Activated T-helper 17 cell treated with anti-CD3 and anti-CD28 coated beads, Interleukin-2, amount 50 U/mL, for 72 hours (primary cell): ENCODE measurements around the gene MRTO4. TPM values are rescaled to one million over a fixed set of nuclear protein-coding genes. Genes with fewer than 3 reads are reported as not detected.
A peak's percentile ranks its signal among the peaks of the same experiment; 100 is the strongest.
"Not testable (repeated sequence)": the region's sequence is repeated elsewhere in the genome, so short reads cannot be mapped to it uniquely, and the experiment has no call there.

ENCODE experiments used
- ATAC-seq: fragments of 150-1000 bp; cut with Tn5 transposase; replicated peaks from 2 replicates; pipeline ENCODE4 v1.10.0; 2021; ENCODE audit warnings: mild to moderate bottlenecking, moderate library complexity
- H3K27ac Mint-ChIP-seq: one replicate; pipeline ENCODE4 v1.8.0; 2022; ENCODE audit warnings: mixed read lengths
- H3K27me3 Mint-ChIP-seq: one replicate; pipeline ENCODE4 v1.8.0; 2022; ENCODE audit warnings: mixed read lengths
- H3K36me3 Mint-ChIP-seq: one replicate; pipeline ENCODE4 v1.8.0; 2022; ENCODE audit warnings: low read depth, mild to moderate bottlenecking, mixed read lengths
- H3K4me1 Mint-ChIP-seq: one replicate; pipeline ENCODE4 v1.8.0; 2022; ENCODE audit warnings: mixed read lengths
- H3K4me3 Mint-ChIP-seq: one replicate; pipeline ENCODE4 v1.8.0; 2022; ENCODE audit warnings: mild to moderate bottlenecking, mixed read lengths
- H3K9me3 Mint-ChIP-seq: one replicate; pipeline ENCODE4 v1.8.0; 2022; ENCODE audit warnings: mixed read lengths
- total RNA-seq, 2 donors: library from RNA; stranded (reverse); gene quantifications; one replicate each; pipeline ENCODE4 v1.2.3, GENCODE V29; 2022

The MRTO4 gene
- total RNA-seq, 2 donors from 2014 or later = 59.3 to 113 TPM

GRCh38 chr1:19273106-19273843 lies 21.7 kb downstream of the MRTO4 start:
- Mint-ChIP-seq H3K27me3 (peaks cover 11% of the 10 kb centered on the region), H3K4me1 (no peaks in the 10 kb centered on the region), H3K9me3 (peaks cover 3% of the 10 kb centered on the region), H3K27ac (no peak overlapping the region), H3K36me3 (peaks cover 6% of the 10 kb centered on the region), H3K4me3 (no peak overlapping the region)
- no peak for ATAC-seq

- H3K4me3 Mint-ChIP-seq, H3K36me3 Mint-ChIP-seq, H3K27ac Mint-ChIP-seq, H3K9me3 Mint-ChIP-seq, H3K4me1 Mint-ChIP-seq: not testable (repeated sequence)
- peak; percentile 21 for ATAC-seq
- H3K27me3 Mint-ChIP-seq = peaks cover 11% of the 10 kb centered on the region
Measured at GRCh38 chr1:19273844-19274531, 22.4 kb downstream of the MRTO4 start.

GRCh38 chr1:19274636-19275035 lies 23.0 kb downstream of the MRTO4 start:
- Mint-ChIP-seq H3K4me1 (no peaks in the 10 kb centered on the region), H3K27ac (no peak overlapping the region), H3K27me3 (peaks cover 11% of the 10 kb centered on the region), H3K9me3 (peaks cover 3% of the 10 kb centered on the region), H3K36me3 (peaks cover 6% of the 10 kb centered on the region), H3K4me3 (no peak overlapping the region)
- no peak for ATAC-seq

- H3K4me3 Mint-ChIP-seq = no peak overlapping the region
- H3K9me3 Mint-ChIP-seq = no peaks in the 10 kb centered on the region
- no peaks in the 10 kb centered on the region for H3K4me1 Mint-ChIP-seq
- no peaks in the 10 kb centered on the region for H3K36me3 Mint-ChIP-seq
- H3K27ac Mint-ChIP-seq = no peak overlapping the region
- H3K27me3 Mint-ChIP-seq = peaks cover 4% of the 10 kb centered on the region
- no peak for ATAC-seq
Measured at GRCh38 chr1:19283891-19284290, 32.3 kb downstream of the MRTO4 start.

- Mint-ChIP-seq H3K9me3 (no peaks in the 10 kb centered on the region), H3K27me3 (peaks cover 10% of the 10 kb centered on the region), H3K36me3 (no peaks in the 10 kb centered on the region), H3K4me1 (no peaks in the 10 kb centered on the region), H3K4me3 (no peak overlapping the region), H3K27ac (peak overlapping the region; percentile 22)
- ATAC-seq = no peak
Measured at GRCh38 chr1:19284881-19285280, 33.3 kb downstream of the MRTO4 start.

GRCh38 chr1:19285366-19285765 lies 33.8 kb downstream of the MRTO4 start:
- Mint-ChIP-seq H3K27ac (peak overlapping the region; percentile 22), H3K27me3 (peaks cover 10% of the 10 kb centered on the region)
- H3K9me3 Mint-ChIP-seq, H3K36me3 Mint-ChIP-seq, H3K4me1 Mint-ChIP-seq, H3K4me3 Mint-ChIP-seq, ATAC-seq: not testable (repeated sequence)

- H3K4me3 Mint-ChIP-seq, H3K27ac Mint-ChIP-seq, ATAC-seq, H3K36me3 Mint-ChIP-seq, H3K9me3 Mint-ChIP-seq, H3K4me1 Mint-ChIP-seq: not testable (repeated sequence)
- H3K27me3 Mint-ChIP-seq = peaks cover 10% of the 10 kb centered on the region
Measured at GRCh38 chr1:19285807-19286206, 34.2 kb downstream of the MRTO4 start.

- Mint-ChIP-seq H3K36me3 (no peaks in the 10 kb centered on the region), H3K4me1 (no peaks in the 10 kb centered on the region), H3K4me3 (peak overlapping the region; percentile 68), H3K27ac (no peak overlapping the region), H3K9me3 (no peaks in the 10 kb centered on the region), H3K27me3 (peaks cover 10% of the 10 kb centered on the region)
- no peak for ATAC-seq
Measured at GRCh38 chr1:19287436-19288185, 36.0 kb downstream of the MRTO4 start.

- H3K36me3 Mint-ChIP-seq, H3K4me1 Mint-ChIP-seq, H3K9me3 Mint-ChIP-seq, H3K27ac Mint-ChIP-seq: not testable (repeated sequence)
- peak; percentile 98 for ATAC-seq
- Mint-ChIP-seq H3K4me3 (peak within 1 kb of the TSS; percentile 68), H3K27me3 (peaks cover 10% of the 10 kb centered on the region)
Measured at GRCh38 chr1:19288324-19289241, 37.0 kb downstream of the MRTO4 start, which contains the start of gene AKR7A3. Gene AKR7A3, minus strand, starts transcription at chr1:19288770. Its CDS starts 61 bp downstream, at chr1:19288709.

GRCh38 chr1:19289244-19289643 lies 37.6 kb downstream of the MRTO4 start:
- H3K4me3 Mint-ChIP-seq = peak overlapping the region; percentile 66
- no peaks in the 10 kb centered on the region for H3K4me1 Mint-ChIP-seq
- peaks cover 3% of the 10 kb centered on the region for H3K9me3 Mint-ChIP-seq

GRCh38 chr1:19294638-19295037 lies 43.0 kb downstream of the MRTO4 start:
- Mint-ChIP-seq H3K27me3 (peaks cover 1% of the 10 kb centered on the region), H3K4me3 (no peak overlapping the region), H3K27ac (no peak overlapping the region), H3K36me3 (no peaks in the 10 kb centered on the region), H3K9me3 (peaks cover 16% of the 10 kb centered on the region), H3K4me1 (peaks cover 6% of the 10 kb centered on the region)
- ATAC-seq = no peak

More at GRCh38 chr1:19289244-19289643, 37.6 kb downstream of the MRTO4 start:
- Mint-ChIP-seq H3K27me3 (peaks cover 10% of the 10 kb centered on the region), H3K27ac (no peak overlapping the region), H3K36me3 (no peaks in the 10 kb centered on the region)
- no peak for ATAC-seq

GRCh38 chr1:19300211-19300610 lies 48.6 kb downstream of the MRTO4 start:
- H3K4me3 Mint-ChIP-seq = no peak overlapping the region
- H3K4me1 Mint-ChIP-seq = peaks cover 6% of the 10 kb centered on the region
- no peak overlapping the region for H3K27ac Mint-ChIP-seq
- ATAC-seq = no peak
- no peaks in the 10 kb centered on the region for H3K27me3 Mint-ChIP-seq
- H3K36me3 Mint-ChIP-seq = peaks cover 25% of the 10 kb centered on the region
- H3K9me3 Mint-ChIP-seq = peaks cover 6% of the 10 kb centered on the region

GRCh38 chr1:19304081-19304480 lies 52.5 kb downstream of the MRTO4 start:
- H3K27ac Mint-ChIP-seq, H3K4me3 Mint-ChIP-seq, H3K9me3 Mint-ChIP-seq, H3K4me1 Mint-ChIP-seq, ATAC-seq, H3K27me3 Mint-ChIP-seq: not testable (repeated sequence)
- H3K36me3 Mint-ChIP-seq = peaks cover 62% of the 10 kb centered on the region

- H3K27ac Mint-ChIP-seq = peak overlapping the region; percentile 58
- H3K27me3 Mint-ChIP-seq = no peaks in the 10 kb centered on the region
- no peak for ATAC-seq
Measured at GRCh38 chr1:19305880-19306279, 54.3 kb downstream of the MRTO4 start.

More at GRCh38 chr1:19305880-19306279, 54.3 kb downstream of the MRTO4 start:
- peaks cover 62% of the 10 kb centered on the region for H3K36me3 Mint-ChIP-seq
- no peaks in the 10 kb centered on the region for H3K9me3 Mint-ChIP-seq
- no peak overlapping the region for H3K4me3 Mint-ChIP-seq
- peaks cover 8% of the 10 kb centered on the region for H3K4me1 Mint-ChIP-seq
